Adrenal gland (tissue), 12 donors: ENCODE measurements around the gene SHISAL1. TPM values are rescaled to one million over a fixed set of nuclear protein-coding genes. Genes with fewer than 3 reads are reported as not detected.
A peak's percentile ranks its signal among the peaks of the same experiment; 100 is the strongest.

Source experiments
- DNase-seq, 7 donors: peaks; one replicate each; pipeline ENCODE4 v3.0.0-alpha.2; 2019 to 2020
- H3K27ac ChIP-seq, 5 donors: fragments of 200-600 bp; sonication (generic) in 4 of 5; 1 replicate in 3 of 5; 2 replicates in 2 of 5; pipeline versions ENCODE4 v1.5.1 to v1.8.0; 2016 to 2020; ENCODE audit warnings: mild to moderate bottlenecking in 1 of 5
- H3K27me3 ChIP-seq: fragments of 200-600 bp; 2 replicates; pipeline ENCODE4 v1.8.0; 2021
- H3K36me3 ChIP-seq, 2 donors: fragments of 200-600 bp; replicated peaks in 1 of 2; 1 replicate in 1 of 2; 2 replicates in 1 of 2; pipeline versions ENCODE4 v1.5.1 to v1.8.0; 2018 to 2022
- H3K4me1 ChIP-seq, 2 donors: fragments of 200-600 bp; replicated peaks in 1 of 2; 1 replicate in 1 of 2; 2 replicates in 1 of 2; pipeline versions ENCODE4 v1.5.1 to v1.8.0; 2018 to 2021
- H3K4me3 ChIP-seq, 4 donors: fragments of 200-600 bp; sonication (generic) in 3 of 4; one replicate each; pipeline ENCODE4 v1.5.1; 2016 to 2018
- H3K9me3 ChIP-seq, 3 donors: fragments of 200-600 bp; sonication (generic) in 1 of 3; replicated peaks in 1 of 3; 1 replicate in 2 of 3; 2 replicates in 1 of 3; pipeline versions ENCODE4 v1.5.1 to v1.8.0; 2016 to 2021
- CTCF ChIP-seq, 6 experiments: fragments of 450-650 bp in 4 of 6; fragments of 200-600 bp in 2 of 6; sonication (generic) in 1 of 6; IDR thresholded peaks; 1 replicate in 5 of 6; 2 replicates in 1 of 6; pipeline versions ENCODE4 v1.5.1 to v1.8.0; 2016 to 2021; ENCODE audit warnings: antibody characterized with exemption in 6 of 6, mild to moderate bottlenecking in 2 of 6, moderate library complexity in 1 of 6
- POLR2A ChIP-seq, 2 donors: fragments of 450-650 bp; IDR thresholded peaks; one replicate each; pipeline ENCODE4 v1.6.1; 2017; ENCODE audit warnings: antibody characterized with exemption in 2 of 2, mild to moderate bottlenecking in 2 of 2, moderate library complexity in 1 of 2
- whole genome bisulfite sequencing, 4 donors: extraction: QIAGEN DNeasy Blood & Tissue Kit in 2 of 4; methylation state at CpG; one replicate each; pipeline versions ENCODE4 v1.1.5 to v1.1.7; 2013 to 2017; 5-methylcytosine and 5-hydroxymethylcytosine counted together
- intact Hi-C, 2 donors: fragments of 100-400 bp; cut with DNase I; formaldehyde crosslinking; loops; one replicate each; pipeline versions ENCODE4 v1.14.1 to v1.15.0; 2022 to 2023
- polyA plus RNA-seq, 3 donors: library from polyadenylated mRNA; stranded (reverse); fragments of 200-250 nt in 2 of 3; fragments of 350-450 nt in 1 of 3; fragmentation: Illumina TruSeq in 1 of 3; extraction: RNeasy Lipid Tissue Mini Kit (QIAGEN cat#74804) in 1 of 3; gene quantifications; one replicate each; pipeline ENCODE4 v1.2.3, GENCODE V29; 2013 to 2014
- total RNA-seq, 9 donors: library from RNA; depleted of rRNA in 4 of 9; stranded (reverse); fragments of >200 nt in 4 of 9; fragments of 120-200 nt in 1 of 9; fragmentation: NEBNext Ultra II Directional in 1 of 9; extraction: Animal tissue kit (Norgen Biotek cat#: 25700) in 1 of 9; gene quantifications; one replicate each; pipeline versions ENCODE4 v1.1.0 to v1.2.4, GENCODE V29; 2013 to 2023
- donor health status: healthy with polysubstance abuse.
- donor health status: Bipolar disorder and iron deficiency.
- donor health status: DM: yes; HTN: yes; CAD: no.
- donor health status: DM: no; HTN: no; CAD: no.
- donor health status: DM: no; HTN: no; CAD: no.
- donor health status: DM: yes; HTN: yes; CAD: no.

The SHISAL1 gene
- total and polyA plus RNA-seq, 12 donors = 0.33 to 2.4 (median 1.0) TPM

DNA sequence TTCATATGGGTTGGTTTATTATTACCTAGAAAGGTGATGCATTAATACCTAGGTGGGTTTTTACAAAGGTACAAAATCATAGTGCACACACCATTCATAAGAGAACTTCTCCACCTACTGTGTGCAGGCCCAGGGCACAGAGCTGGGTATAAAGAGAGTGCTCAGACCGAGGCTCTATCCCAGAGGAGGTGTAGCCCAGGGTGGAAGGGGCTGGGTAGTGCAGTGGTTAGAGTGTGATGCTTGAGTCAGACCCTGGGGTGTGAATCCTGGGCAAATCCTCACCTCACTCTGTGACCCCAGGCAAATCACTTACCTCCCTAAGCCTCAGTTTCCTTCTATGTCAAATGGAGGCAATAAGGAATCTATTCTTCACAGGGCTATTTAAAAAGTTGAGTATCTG is 99.8 kb downstream of the SHISAL1 start:
- Histone ChIP-seq H3K4me1 (no peaks in the 10 kb centered on the region), H3K9me3 (no peaks in the 10 kb centered on the region), H3K27me3 (no peaks in the 10 kb centered on the region), H3K36me3 (no peaks in the 10 kb centered on the region), H3K27ac (no peak overlapping the region), H3K4me3 (no peak overlapping the region)
- no peak for TF ChIP-seq POLR2A (IDR thresholded peaks at IDR 0.05)
- 89 to 100% (median 99%) methylated on average over 1 of the region's 1 CpG for WGBS, 4 donors
- DNase-seq = peak in 1 of 7 donors; percentile 3
- intact Hi-C loops = no loop called here

GRCh38 chr22:44211946-44212930 is 100.5 kb downstream of the SHISAL1 start:
- no peaks in the 10 kb centered on the region for H3K36me3 ChIP-seq
- peak in 4 of 7 donors; percentile 9 to 37 (median 22) for DNase-seq
- no peaks in the 10 kb centered on the region for H3K4me1 ChIP-seq
- H3K27ac ChIP-seq = peak overlapping the region in 2 of 5 donors; percentile 17 to 60
- H3K27me3 ChIP-seq = no peaks in the 10 kb centered on the region
- intact Hi-C loops = no loop called here
- WGBS, 4 donors = 43 to 59% (median 51%) methylated on average over 12 of the region's 12 CpGs
- H3K4me3 ChIP-seq = no peak overlapping the region
- H3K9me3 ChIP-seq = no peaks in the 10 kb centered on the region
- no peak for TF ChIP-seq POLR2A (IDR thresholded peaks at IDR 0.05)
- TF ChIP-seq CTCF (IDR thresholded peaks at IDR 0.05) = no peak

DNA sequence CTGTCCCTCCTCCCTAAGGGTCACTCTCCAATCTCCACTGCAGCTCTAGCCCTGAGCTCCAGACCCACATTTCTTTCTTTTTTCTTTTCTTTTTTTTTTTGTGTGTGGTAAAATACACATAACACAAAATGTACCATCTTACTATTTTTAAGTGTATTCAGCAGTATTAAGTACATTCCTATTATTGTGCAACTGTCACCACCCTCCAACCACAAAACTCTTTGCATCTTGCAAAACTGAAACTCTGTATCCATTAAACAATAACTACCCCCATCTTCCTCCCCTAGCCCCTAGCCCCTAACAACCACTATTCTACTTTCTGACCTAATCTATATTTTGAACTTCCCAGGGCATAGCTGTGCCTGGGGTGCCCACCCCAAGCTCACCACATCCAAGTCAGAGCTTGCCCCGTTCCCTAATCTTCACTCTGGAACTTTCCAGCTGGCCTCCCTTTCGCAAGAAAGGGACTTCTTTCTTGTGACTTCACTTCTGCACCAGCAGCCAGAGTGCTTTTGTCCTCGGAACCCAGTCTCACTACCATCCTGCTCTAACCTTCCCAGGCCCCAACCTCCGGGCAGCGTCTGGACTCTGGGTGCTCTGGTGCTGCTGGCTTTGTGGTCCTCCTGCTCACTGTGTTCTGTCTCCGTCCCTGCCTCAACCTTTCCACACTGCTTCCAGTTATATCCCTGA is 101.3 kb downstream of the SHISAL1 start:
- DNase-seq = peak in 4 of 7 donors; percentile 9 to 33 (median 22)
- intact Hi-C loops = no loop called here
- WGBS, 4 donors = 66 to 70% (median 66%) methylated on average over 6 of the region's 6 CpGs
- H3K36me3 ChIP-seq = no peaks in the 10 kb centered on the region
- H3K4me3 ChIP-seq = no peak overlapping the region
- no peaks in the 10 kb centered on the region for H3K4me1 ChIP-seq
- TF ChIP-seq CTCF (IDR thresholded peaks at IDR 0.05) (no peak), POLR2A (IDR thresholded peaks at IDR 0.05) (no peak)
- no peaks in the 10 kb centered on the region for H3K9me3 ChIP-seq
- peak overlapping the region in 2 of 5 donors; percentile 17 to 60 for H3K27ac ChIP-seq
- no peaks in the 10 kb centered on the region for H3K27me3 ChIP-seq

- no peak overlapping the region for H3K27ac ChIP-seq
- WGBS, 4 donors = 64 to 84% (median 77%) methylated on average over 4 of the region's 4 CpGs
- H3K27me3 ChIP-seq = no peaks in the 10 kb centered on the region
- H3K36me3 ChIP-seq = no peaks in the 10 kb centered on the region
- peak in 1 of 7 donors; percentile 9 for DNase-seq
- H3K4me3 ChIP-seq = no peak overlapping the region
- no peaks in the 10 kb centered on the region for H3K9me3 ChIP-seq
- TF ChIP-seq CTCF (IDR thresholded peaks at IDR 0.05) = no peak
- TF ChIP-seq POLR2A (IDR thresholded peaks at IDR 0.05) = no peak
- intact Hi-C loops = no loop called here
- no peaks in the 10 kb centered on the region for H3K4me1 ChIP-seq
These were observed 102.0 kb downstream of the SHISAL1 start for GRCh38 chr22:44210722-44211121.
